Measurements from ENCODE around the gene ANKRD37.

ANKRD37 gene

DNA sequence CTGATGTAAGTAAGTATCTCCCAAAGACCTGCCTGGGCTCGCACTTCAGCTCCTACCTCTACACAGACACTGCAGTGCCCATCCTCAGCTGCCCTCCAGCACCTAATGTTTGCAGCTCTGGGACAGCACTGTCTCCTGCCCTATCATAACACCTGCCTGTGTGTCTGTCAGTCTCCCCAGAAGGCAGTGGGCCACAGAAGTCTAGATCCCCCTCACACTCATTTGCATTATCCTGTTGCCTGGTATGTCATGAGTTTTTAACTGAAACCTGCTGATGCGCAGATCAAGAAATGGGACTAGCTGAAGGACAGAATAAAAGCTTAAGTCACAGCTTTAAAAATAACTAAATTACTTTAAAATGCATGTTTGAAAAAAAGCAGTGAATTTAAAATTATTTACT is 43.9 kb upstream of the ANKRD37 start:
- H3K18ac ChIP-seq (ENCODE audit: low read depth in 1 of 2, low read length in 2 of 2), result no peak overlapping the region
- no peaks in the 10 kb centered on the region for H3K27me3 ChIP-seq (ENCODE audit: control insufficient read depth in 1 of 2, insufficient read depth in 1 of 2, low read length in 2 of 2)
- H3K4me1 ChIP-seq (ENCODE audit: control insufficient read depth, insufficient read depth, low read depth, low read length), result peaks cover 4% of the 10 kb centered on the region
- no peak overlapping the region for H2BK5ac ChIP-seq (ENCODE audit: low read depth, low read length, poor library complexity, severe bottlenecking)
- no peak overlapping the region for H2BK12ac ChIP-seq (ENCODE audit: low read length in 2 of 2)
- H3K27ac ChIP-seq (ENCODE audit: low read length, poor library complexity, severe bottlenecking), result no peak overlapping the region
- peak overlapping the region in 1 of 2 experiments; percentile 48 for H3K14ac ChIP-seq (ENCODE audit: low read length in 2 of 2)
- no peak overlapping the region for H4K8ac ChIP-seq (ENCODE audit: low read length)
- H2AK5ac ChIP-seq (ENCODE audit: low read length, severe bottlenecking), result no peak overlapping the region
- peak overlapping the region in 1 of 2 experiments; percentile 40 for H3K23ac ChIP-seq (ENCODE audit: low read length in 2 of 2)
- no peak overlapping the region for H2AFZ ChIP-seq (ENCODE audit: low read depth, low read length)
- H3K4me3 ChIP-seq (ENCODE audit: insufficient read depth in 1 of 2, low read depth in 1 of 2, low read length in 2 of 2), result no peak overlapping the region
- peaks cover 21 to 54% of the 10 kb centered on the region in 2 experiments for H3K36me3 ChIP-seq (ENCODE audit: control insufficient read depth in 1 of 2, insufficient read depth in 2 of 2, low read depth in 1 of 2, low read length in 2 of 2)
- H3K9me3 ChIP-seq (ENCODE audit: control insufficient read depth, low read length), result no peaks in the 10 kb centered on the region
- no peak overlapping the region for H3K9ac ChIP-seq (ENCODE audit: low read length)
- no peak overlapping the region for H4K91ac ChIP-seq (ENCODE audit: low read length)
- H2BK15ac ChIP-seq (ENCODE audit: low read depth, poor library complexity, severe bottlenecking), result no peak overlapping the region
- H2BK120ac ChIP-seq (ENCODE audit: low read depth, low read length), result no peak overlapping the region
- H3K79me1 ChIP-seq (replicated peaks; ENCODE audit: low read length, poor library complexity, severe bottlenecking), result peaks cover 10% of the 10 kb centered on the region
- no peak overlapping the region for H3K4ac ChIP-seq (ENCODE audit: low read depth in 1 of 2, low read length in 2 of 2)
- DNase-seq, result no peak
- H3K4me2 ChIP-seq (ENCODE audit: low read length, poor library complexity, severe bottlenecking), result no peak overlapping the region
- 97% methylated on average over 1 of the region's 2 CpGs for WGBS

DNA sequence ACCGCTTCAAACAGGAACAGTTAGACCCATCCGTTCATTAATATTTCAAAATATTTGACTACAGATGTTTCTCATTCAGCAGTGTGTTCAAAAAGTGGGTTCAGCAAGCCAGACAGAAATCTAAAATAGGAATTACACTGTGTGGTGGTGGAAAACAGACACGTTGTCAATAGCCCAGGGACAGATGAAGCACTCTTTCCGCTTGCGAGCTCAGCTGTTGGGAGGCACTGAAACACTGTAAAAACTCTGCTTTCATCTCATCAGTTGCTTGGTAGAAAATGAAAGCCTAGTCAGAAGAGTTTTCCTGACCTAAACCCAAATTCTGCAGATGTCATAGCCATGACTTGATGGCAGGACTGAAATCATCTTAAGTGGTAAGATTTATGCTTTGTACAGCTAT is 39.4 kb upstream of the ANKRD37 start:
- H2AFZ ChIP-seq (ENCODE audit: low read depth, low read length), result no peak overlapping the region
- H3K4ac ChIP-seq (ENCODE audit: low read depth in 1 of 2, low read length in 2 of 2), result no peak overlapping the region
- H3K79me1 ChIP-seq (replicated peaks; ENCODE audit: low read length, poor library complexity, severe bottlenecking), result peaks cover 3% of the 10 kb centered on the region
- no peak overlapping the region for H2BK120ac ChIP-seq (ENCODE audit: low read depth, low read length)
- peaks cover 3% of the 10 kb centered on the region for H3K4me1 ChIP-seq (ENCODE audit: control insufficient read depth, insufficient read depth, low read depth, low read length)
- H2BK12ac ChIP-seq (ENCODE audit: low read length in 2 of 2), result no peak overlapping the region
- H3K18ac ChIP-seq (ENCODE audit: low read depth in 1 of 2, low read length in 2 of 2), result no peak overlapping the region
- DNase-seq, result peak; percentile 18
- H3K23ac ChIP-seq (ENCODE audit: low read length in 2 of 2), result no peak overlapping the region
- peak overlapping the region in 1 of 2 experiments; percentile 7 for H3K4me3 ChIP-seq (ENCODE audit: insufficient read depth in 1 of 2, low read depth in 1 of 2, low read length in 2 of 2)
- no peak overlapping the region for H4K91ac ChIP-seq (ENCODE audit: low read length)
- no peak overlapping the region for H4K8ac ChIP-seq (ENCODE audit: low read length)
- H2BK5ac ChIP-seq (ENCODE audit: low read depth, low read length, poor library complexity, severe bottlenecking), result no peak overlapping the region
- H3K36me3 ChIP-seq (ENCODE audit: control insufficient read depth in 1 of 2, insufficient read depth in 2 of 2, low read depth in 1 of 2, low read length in 2 of 2), result peaks cover 10 to 30% of the 10 kb centered on the region in 2 experiments
- no peak overlapping the region for H3K14ac ChIP-seq (ENCODE audit: low read length in 2 of 2)
- no peaks in the 10 kb centered on the region for H3K9me3 ChIP-seq (ENCODE audit: control insufficient read depth, low read length)
- H3K9ac ChIP-seq (ENCODE audit: low read length), result peak overlapping the region; percentile 77
- no peak overlapping the region for H2BK15ac ChIP-seq (ENCODE audit: low read depth, poor library complexity, severe bottlenecking)
- peak overlapping the region; percentile 43 for H2AK5ac ChIP-seq (ENCODE audit: low read length, severe bottlenecking)
- H3K27ac ChIP-seq (ENCODE audit: low read length, poor library complexity, severe bottlenecking), result peak overlapping the region; percentile 88
- WGBS, result 93% methylated on average over 4 of the region's 5 CpGs
- H3K4me2 ChIP-seq (ENCODE audit: low read length, poor library complexity, severe bottlenecking), result no peak overlapping the region
- no peaks in the 10 kb centered on the region for H3K27me3 ChIP-seq (ENCODE audit: control insufficient read depth in 1 of 2, insufficient read depth in 1 of 2, low read length in 2 of 2)

GRCh38 chr4:185357733-185358440 is 38.8 kb upstream of the ANKRD37 start:
- DNase-seq, result no peak
- Histone ChIP-seq H4K8ac (ENCODE audit: low read length) (no peak overlapping the region), H3K4me3 (ENCODE audit: insufficient read depth in 1 of 2, low read depth in 1 of 2, low read length in 2 of 2) (no peak overlapping the region), H3K9ac (ENCODE audit: low read length) (peak overlapping the region; percentile 77), H3K4me2 (ENCODE audit: low read length, poor library complexity, severe bottlenecking) (no peak overlapping the region), H3K4ac (ENCODE audit: low read depth in 1 of 2, low read length in 2 of 2) (no peak overlapping the region), H2AK5ac (ENCODE audit: low read length, severe bottlenecking) (peak overlapping the region; percentile 79), H3K27ac (ENCODE audit: low read length, poor library complexity, severe bottlenecking) (peak overlapping the region; percentile 88), H2BK15ac (ENCODE audit: low read depth, poor library complexity, severe bottlenecking) (no peak overlapping the region), H2BK5ac (ENCODE audit: low read depth, low read length, poor library complexity, severe bottlenecking) (no peak overlapping the region), H3K18ac (ENCODE audit: low read depth in 1 of 2, low read length in 2 of 2) (no peak overlapping the region), H3K27me3 (ENCODE audit: control insufficient read depth in 1 of 2, insufficient read depth in 1 of 2, low read length in 2 of 2) (no peaks in the 10 kb centered on the region), H3K14ac (ENCODE audit: low read length in 2 of 2) (no peak overlapping the region), H2AFZ (ENCODE audit: low read depth, low read length) (no peak overlapping the region), H3K79me1 (replicated peaks; ENCODE audit: low read length, poor library complexity, severe bottlenecking) (no peaks in the 10 kb centered on the region), H2BK12ac (ENCODE audit: low read length in 2 of 2) (no peak overlapping the region), H3K9me3 (ENCODE audit: control insufficient read depth, low read length) (no peaks in the 10 kb centered on the region), H3K23ac (ENCODE audit: low read length in 2 of 2) (no peak overlapping the region), H2BK120ac (ENCODE audit: low read depth, low read length) (no peak overlapping the region), H3K36me3 (ENCODE audit: control insufficient read depth in 1 of 2, insufficient read depth in 2 of 2, low read depth in 1 of 2, low read length in 2 of 2) (peaks cover 4 to 24% of the 10 kb centered on the region in 2 experiments), H3K4me1 (ENCODE audit: control insufficient read depth, insufficient read depth, low read depth, low read length) (no peaks in the 10 kb centered on the region), H4K91ac (ENCODE audit: low read length) (no peak overlapping the region)
- 94% methylated on average over 4 of the region's 7 CpGs for WGBS

DNA sequence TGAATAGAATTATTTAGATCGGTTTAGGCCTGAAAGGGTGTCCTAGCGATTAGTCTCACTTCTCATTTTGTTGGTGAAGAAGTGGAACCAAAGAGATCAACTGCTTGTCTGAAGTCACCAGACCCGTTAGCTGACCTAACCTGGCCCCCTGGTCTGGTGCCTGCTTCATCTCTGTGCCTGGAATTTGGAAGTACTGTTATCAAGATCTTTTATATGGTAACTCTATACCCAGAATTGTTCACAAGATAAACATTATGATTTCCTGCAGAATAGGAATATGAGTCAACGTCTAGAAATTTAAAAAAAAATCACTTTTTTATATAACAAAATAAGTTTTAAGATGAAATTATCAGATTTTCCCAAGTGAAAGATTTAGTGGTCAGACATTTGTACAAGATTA is 38.1 kb upstream of the ANKRD37 start:
- no peak overlapping the region for H2BK5ac ChIP-seq (ENCODE audit: low read depth, low read length, poor library complexity, severe bottlenecking)
- H3K18ac ChIP-seq (ENCODE audit: low read depth in 1 of 2, low read length in 2 of 2), result no peak overlapping the region
- no peak overlapping the region for H2BK120ac ChIP-seq (ENCODE audit: low read depth, low read length)
- no peak overlapping the region for H3K23ac ChIP-seq (ENCODE audit: low read length in 2 of 2)
- H3K27ac ChIP-seq (ENCODE audit: low read length, poor library complexity, severe bottlenecking), result peak overlapping the region; percentile 88
- no peak overlapping the region for H3K4ac ChIP-seq (ENCODE audit: low read depth in 1 of 2, low read length in 2 of 2)
- peaks cover 4 to 29% of the 10 kb centered on the region in 2 experiments for H3K36me3 ChIP-seq (ENCODE audit: control insufficient read depth in 1 of 2, insufficient read depth in 2 of 2, low read depth in 1 of 2, low read length in 2 of 2)
- no peak overlapping the region for H3K14ac ChIP-seq (ENCODE audit: low read length in 2 of 2)
- no peak overlapping the region for H3K9ac ChIP-seq (ENCODE audit: low read length)
- no peaks in the 10 kb centered on the region for H3K27me3 ChIP-seq (ENCODE audit: control insufficient read depth in 1 of 2, insufficient read depth in 1 of 2, low read length in 2 of 2)
- no peaks in the 10 kb centered on the region for H3K9me3 ChIP-seq (ENCODE audit: control insufficient read depth, low read length)
- no peak overlapping the region for H3K4me2 ChIP-seq (ENCODE audit: low read length, poor library complexity, severe bottlenecking)
- no peak overlapping the region for H2AFZ ChIP-seq (ENCODE audit: low read depth, low read length)
- 74% methylated on average over 3 of the region's 4 CpGs for WGBS
- no peak overlapping the region for H4K91ac ChIP-seq (ENCODE audit: low read length)
- H3K4me1 ChIP-seq (ENCODE audit: control insufficient read depth, insufficient read depth, low read depth, low read length), result no peaks in the 10 kb centered on the region
- H2BK12ac ChIP-seq (ENCODE audit: low read length in 2 of 2), result no peak overlapping the region
- H2AK5ac ChIP-seq (ENCODE audit: low read length, severe bottlenecking), result no peak overlapping the region
- H4K8ac ChIP-seq (ENCODE audit: low read length), result no peak overlapping the region
- no peak overlapping the region for H2BK15ac ChIP-seq (ENCODE audit: low read depth, poor library complexity, severe bottlenecking)
- no peaks in the 10 kb centered on the region for H3K79me1 ChIP-seq (replicated peaks; ENCODE audit: low read length, poor library complexity, severe bottlenecking)
- DNase-seq, result peak; percentile 30
- H3K4me3 ChIP-seq (ENCODE audit: insufficient read depth in 1 of 2, low read depth in 1 of 2, low read length in 2 of 2), result no peak overlapping the region

All from mesenchymal stem cell (in vitro differentiated cells and primary cell).